Endometrium (tissue), 2 donors: ENCODE results near the gene CHML.

ENCODE experiments used
- FAIRE-seq: peaks from 2 replicates; lab custom pipeline; 2012; peaks lifted over from hg19 to GRCh38; lab: Jason Lieb, UNC
- donor health status: control.
- donor health status: control.

CHML gene

DNA sequence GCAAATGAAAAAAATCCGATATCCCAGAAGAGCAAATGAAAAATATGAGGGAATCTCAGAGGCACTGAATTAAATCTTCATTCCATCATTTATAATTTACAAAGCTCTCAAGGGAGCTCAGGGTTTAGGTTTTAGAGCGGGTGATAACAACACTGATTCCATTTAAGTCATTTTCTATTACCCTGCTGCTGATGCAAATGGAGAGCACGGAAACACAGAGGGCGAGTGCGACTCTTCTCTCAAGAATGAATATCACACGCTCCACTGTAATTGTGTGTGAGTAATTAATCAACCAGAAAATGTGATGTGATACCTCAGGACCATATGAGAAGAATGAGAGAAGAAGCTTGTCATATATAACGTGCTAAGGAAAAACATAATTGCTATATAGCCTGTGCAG lies 22.7 kb downstream of the CHML start:
- FAIRE-seq = no peak

DNA sequence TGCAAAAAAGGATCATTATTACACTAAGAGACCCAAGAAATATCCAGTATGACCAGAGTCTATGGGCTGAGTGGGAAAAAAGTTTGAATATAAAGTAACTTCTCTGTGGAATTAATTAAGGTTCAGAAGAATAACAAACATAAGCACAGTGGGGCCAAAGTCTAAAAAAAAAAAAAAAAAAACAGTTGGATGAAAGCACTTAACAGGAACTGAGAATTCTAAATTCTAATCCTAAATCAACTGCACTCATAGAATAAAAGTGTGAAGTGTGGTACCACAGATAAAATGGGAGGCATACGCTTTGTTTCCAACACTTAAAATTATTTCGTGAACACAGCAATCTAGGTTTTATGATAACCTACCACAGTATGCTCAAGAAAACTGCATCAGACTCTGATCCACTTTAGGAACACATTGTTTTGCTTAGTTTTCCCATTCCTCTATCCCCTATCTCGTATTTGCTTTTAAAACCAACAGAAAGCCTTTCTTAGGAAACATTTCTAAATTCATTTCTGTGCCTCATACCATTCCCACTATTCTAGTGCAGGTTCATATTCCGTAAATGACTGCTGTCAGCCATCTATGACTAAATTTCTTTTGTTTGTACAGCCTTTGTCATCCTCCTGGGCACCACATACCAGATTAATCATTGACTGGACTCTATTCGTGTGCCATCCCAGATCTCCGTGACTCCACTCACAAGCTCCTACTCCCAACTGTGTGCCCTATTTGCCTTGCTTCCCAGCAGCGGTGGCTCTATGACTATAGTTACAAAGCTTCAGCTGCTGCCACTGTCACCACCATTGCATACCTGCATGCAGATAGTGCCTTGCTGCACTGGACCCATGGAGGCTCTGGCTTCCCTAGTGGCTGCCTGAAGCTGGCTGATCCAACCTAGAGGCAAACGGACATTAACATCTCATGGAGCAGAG lies 24.9 kb downstream of the CHML start:
- no peak for FAIRE-seq

DNA sequence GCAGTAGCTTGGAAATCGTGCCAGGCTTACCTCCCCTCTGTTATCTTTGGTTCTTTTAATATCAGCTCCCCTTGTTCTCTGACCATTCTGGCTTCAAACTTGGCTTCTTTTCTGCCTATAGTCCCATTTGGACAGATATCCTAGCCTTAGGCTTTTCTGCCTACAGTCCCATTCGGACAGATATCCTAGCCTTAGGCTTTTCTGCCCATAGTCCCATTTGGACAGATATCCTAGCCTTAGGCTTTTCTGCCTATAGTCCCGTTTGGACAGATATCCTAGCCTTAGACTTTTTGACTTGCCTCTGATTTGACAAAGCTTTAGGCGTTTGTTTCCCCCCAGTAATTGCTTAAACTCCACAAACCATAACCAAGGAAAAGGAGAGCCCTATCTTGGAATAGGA lies 25.6 kb downstream of the CHML start:
- FAIRE-seq = no peak

DNA sequence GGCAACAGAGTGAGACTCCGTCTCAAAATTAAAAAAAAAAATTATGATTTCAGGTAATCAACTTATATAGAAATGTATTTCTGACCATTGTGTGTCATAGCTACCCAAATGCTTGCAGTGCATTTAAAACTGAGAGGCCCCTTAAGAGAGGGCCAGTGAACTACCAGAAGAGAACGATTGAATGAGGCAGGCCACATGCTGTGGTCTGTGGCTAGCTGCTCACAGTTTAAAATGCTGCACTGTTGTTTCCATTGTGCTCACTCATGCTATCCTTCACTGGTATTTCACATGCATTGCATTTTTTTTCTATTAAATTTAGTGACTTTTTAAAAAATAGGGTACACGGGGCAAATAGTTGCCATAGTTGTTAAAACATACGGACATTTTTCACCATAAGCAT lies 26.0 kb downstream of the CHML start:
- FAIRE-seq = no peak

- FAIRE-seq = no peak
Observed at GRCh38 chr1:241612533-241613477, 27.4 kb downstream of the CHML start.

- FAIRE-seq = no peak
Observed at GRCh38 chr1:241611736-241612135, 28.4 kb downstream of the CHML start.

DNA sequence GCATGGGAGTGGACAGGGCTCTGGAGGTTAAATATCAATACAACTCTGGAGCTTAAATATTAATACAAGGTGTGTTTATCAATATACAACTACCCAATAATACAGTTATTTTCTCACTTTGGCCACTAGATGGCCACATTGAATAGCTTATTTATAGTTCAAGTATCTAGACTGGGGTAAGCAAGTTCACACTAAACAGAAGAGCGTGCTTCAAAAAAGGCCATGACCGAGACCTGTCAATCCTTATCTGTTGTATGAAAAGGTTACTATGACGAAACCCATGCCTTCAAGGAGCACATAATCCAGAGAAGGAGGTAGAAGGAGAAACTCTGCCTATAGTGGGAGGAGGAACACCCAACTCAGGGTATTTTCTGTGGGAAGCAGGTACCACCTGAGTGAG lies 29.1 kb downstream of the CHML start:
- FAIRE-seq = peak; percentile 55

DNA sequence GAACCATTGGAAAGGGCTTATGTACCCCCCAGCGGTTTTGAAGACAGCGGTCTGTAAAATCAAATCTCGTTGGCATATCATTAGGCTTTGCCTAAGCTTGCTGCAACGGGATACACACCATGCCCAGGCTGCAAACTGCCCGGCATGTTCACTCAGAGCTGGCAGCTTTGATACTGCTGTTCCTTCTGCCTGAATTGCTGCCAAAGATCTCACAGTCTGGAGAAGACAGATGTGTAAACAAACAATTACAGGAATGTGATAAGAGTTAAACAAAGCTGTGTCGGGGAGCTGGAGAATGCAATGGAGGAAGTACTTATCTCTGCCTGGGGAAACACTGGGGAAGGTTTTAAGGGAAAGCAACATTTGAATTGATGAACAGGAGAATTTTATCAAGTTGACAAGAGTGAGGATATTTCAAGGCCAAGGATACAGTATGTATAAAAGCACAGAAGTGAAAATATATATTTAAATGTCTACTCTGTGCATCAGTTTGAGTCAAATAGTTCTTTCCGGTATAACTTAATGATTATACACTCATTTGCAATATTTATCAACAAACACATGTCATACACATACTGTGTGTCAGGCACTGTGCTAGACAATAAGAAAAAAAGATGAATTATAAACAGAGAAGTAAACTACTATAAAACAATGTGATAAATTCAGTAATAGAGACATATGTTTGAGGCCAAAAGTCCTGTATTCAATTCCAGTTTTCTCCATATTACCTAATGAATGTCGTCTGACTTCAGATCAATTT lies 29.9 kb downstream of the CHML start:
- FAIRE-seq = no peak

DNA sequence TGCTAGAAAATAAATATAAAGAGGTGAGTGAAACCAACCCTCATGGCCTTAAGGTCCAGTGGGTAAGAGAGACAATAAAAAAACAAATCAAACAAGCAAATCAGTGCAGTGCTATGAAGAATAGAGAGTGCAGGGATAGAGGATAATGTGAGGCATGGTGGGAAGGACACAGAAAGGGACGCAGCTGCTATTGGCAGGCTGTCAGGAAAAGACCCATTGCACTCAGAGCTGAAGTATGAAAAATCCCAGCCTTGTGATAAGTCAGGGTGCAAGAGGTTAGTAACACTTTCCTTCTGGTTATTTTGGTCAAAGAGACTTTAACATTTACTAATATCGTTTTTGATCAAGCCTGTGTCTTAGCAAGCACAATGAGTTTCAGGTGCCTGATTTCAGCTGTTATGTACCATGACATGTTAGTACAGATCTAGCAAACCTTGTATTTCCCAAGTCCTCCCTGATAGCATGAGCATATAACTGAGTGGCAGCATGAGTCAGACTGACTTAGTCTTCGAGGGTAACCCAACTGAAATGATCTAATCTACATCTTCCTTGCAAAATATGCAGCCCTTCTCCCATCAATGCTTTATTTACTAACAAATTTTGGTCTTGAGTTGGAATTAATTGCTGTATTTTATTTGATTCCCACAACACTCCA lies 31.7 kb downstream of the CHML start:
- no peak for FAIRE-seq

GRCh38 chr1:241607497-241607896 lies 32.7 kb downstream of the CHML start:
- no peak for FAIRE-seq

DNA sequence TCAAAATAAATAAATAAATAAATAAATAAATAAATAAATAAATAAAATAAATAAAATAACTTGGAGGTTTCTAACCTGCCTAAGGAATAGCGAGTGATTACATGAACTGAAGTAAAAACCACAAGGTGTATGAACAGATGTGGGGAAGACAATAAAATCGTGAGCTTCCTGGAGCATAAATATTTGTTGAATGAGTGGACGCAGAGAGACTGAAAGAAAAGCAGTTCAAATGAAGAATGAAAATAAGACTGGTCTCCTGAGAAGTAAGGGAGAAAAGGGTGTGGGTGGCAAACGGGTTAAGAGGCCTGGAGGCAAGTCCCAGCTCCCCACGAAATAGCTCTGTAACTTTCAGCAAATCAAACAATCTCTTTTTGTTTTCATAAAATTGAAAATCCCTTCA lies 33.6 kb downstream of the CHML start:
- FAIRE-seq = no peak

DNA sequence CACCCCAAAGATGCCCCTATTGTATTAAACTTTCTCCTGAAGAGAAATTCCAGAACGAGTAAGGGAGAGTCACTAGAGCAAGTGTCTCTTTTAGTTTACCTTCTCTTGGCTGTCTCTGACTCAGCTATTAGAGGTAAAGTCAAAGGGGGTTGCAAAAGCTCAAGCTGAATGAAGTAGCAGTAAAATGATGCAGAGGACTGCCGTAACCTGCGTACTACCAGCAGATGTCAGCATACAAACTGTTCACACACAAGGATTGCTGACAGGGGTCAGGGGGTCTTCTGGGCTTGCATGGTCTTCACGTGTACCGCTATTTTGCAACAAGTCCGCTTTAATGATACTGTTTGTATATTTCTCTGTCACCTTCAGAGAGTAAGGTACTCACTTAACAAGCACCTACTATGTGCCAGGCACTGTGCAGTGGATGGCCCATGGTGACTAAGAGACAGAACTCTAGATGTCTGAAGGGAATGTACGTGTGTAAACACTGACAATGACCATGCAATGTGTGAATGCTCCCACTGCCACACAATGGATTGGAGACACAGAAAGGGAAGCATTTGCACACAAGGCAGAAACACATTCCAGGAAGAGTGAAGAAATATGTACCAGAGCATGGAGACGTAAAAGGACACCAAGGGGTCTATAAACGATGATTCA lies 34.9 kb downstream of the CHML start:
- FAIRE-seq = no peak

DNA sequence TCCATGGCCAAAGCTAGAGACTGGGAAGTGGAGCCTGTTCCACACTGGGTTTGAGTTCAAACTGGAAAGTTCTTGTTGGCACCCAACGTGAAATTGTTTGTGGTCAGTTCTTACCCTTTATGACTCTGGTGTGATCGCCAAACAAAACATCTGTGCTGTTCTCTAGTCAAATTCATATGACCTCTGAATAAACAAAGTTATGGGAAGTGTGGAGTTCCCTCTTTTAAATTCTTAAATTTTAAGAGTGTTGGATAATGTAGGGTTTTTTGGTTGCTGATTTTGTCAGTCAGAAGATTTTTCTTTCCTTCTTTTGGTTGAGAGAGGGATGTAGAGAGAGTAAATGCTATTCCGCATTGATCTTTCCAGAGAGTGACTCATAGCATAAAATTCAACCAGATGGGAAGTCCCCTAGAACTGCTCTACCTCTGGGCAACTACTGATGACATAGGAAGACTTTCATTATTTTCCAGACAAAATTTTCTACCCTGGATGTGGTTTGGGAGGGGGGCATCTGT lies 36.4 kb downstream of the CHML start:
- FAIRE-seq = no peak

DNA sequence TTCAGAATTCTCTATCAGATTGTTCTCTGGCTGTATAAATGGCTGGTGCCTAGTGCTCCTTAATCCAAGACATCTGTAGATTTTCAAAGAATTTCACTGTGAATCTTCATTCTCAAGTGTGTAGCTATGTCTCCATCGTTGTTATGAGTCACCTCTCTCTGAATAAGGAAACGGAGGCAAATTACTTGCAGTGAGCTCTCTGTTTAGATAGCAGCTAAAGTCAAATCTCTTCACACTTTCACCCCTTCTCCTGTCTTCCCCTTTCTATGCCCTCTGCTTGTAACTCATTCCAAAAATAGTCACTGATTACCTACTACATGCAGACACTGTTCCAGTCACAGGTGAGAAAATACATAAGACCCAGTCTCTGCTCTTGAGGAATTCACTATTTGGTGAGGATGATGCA lies 39.7 kb downstream of the CHML start:
- FAIRE-seq = no peak

- no peak for FAIRE-seq
Observed at GRCh38 chr1:241598249-241598648, 41.9 kb downstream of the CHML start.

DNA sequence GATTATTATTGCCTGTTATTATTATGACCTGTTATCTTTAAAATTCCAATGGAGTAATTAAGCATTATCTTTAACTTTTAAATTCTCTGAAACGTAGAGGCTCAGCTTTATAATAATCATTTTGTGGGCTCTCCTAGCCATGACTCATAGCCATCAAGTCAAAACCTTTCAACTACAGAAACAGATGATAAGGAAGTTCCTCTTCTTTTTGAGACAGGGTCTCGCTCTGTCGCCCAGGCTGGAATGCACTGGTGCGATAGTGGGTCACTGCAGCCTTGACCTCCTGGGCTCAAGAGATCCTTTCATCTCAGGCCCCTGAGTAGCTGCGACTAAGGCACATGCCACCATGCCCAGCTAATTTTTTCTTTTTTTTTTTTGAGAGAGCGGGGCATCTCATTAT lies 43.5 kb downstream of the CHML start:
- FAIRE-seq = no peak

GRCh38 chr1:241593186-241593585 lies 47.0 kb downstream of the CHML start:
- FAIRE-seq = no peak

DNA sequence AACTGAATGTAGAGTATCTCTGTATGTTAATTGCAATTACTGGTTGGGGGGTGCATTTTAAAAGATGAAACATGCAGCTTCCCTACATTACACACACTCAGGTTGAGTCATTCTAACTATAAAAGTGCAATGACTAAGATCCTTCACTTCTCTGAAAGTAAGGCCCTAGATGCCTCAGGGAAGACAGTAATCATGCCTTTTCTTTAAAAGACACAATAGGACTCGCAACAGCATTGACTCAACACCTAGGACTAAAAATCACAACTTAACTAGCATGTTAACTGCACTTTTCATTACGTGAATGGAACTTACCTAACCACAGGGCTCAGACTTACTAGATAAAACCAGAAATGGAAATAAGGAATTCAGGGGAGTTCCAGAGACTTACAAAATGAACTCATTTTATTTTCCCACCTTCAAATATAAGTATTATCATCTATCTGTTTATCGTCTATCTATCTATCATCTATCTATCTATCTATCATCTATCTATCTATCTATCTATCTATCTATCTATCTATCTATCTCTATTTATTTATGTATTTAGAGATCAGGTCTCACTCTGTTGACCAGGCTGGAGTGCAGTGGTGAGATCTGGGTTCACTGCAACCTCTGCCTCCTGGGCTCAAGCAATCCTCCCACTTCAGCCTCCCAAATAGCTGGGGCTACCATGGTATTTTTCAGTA lies 47.8 kb downstream of the CHML start:
- no peak for FAIRE-seq

DNA sequence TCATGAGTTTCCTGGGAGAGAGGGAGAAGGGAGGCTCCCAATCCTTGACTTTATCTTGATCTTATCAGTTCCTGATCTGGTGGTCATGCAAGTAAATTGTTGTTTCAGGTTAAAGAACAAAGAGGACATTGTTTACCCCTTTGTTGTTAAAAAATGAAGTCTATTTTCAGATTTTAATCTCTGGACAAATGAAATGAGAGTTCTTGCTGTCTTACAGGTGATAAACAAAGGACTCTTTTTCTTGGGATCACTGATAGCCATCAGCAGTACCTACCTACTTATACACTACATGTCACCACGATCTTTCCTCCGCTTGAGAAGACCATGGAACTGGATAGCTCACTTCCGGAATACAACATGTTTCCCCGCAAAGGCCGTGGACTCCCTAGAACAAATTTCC lies 48.4 kb downstream of the CHML start:
- no peak for FAIRE-seq

- no peak for FAIRE-seq
Observed at GRCh38 chr1:241591317-241591716, 48.9 kb downstream of the CHML start.
